HepG2 (cell line): ENCODE measurements around the gene FOSL2. TPM values are rescaled to one million over a fixed set of nuclear protein-coding genes. Genes with fewer than 3 reads are reported as not detected.

ENCODE experiments used
- ATM ChIP-seq: fragments of 450-650 bp; IDR thresholded peaks from 2 replicates; pipeline ENCODE4 v1.7.1; 2017; ENCODE audit warnings: mild to moderate bottlenecking, borderline replicate concordance
- CENPT ChIP-seq: sonication (generic); formaldehyde crosslinking; IDR thresholded peaks from 2 replicates; pipeline ENCODE4 v1.8.0; 2022; ENCODE audit warnings: low read depth, mild to moderate bottlenecking, moderate library complexity, missing genetic modification reagents
- FOXM1 ChIP-seq: sonication (generic); formaldehyde crosslinking; IDR thresholded peaks from 2 replicates; pipeline ENCODE4 v1.5.0; 2020; ENCODE audit warnings: missing genetic modification reagents
- HNRNPL ChIP-seq: fragments of 200-400 bp; formaldehyde crosslinking; IDR thresholded peaks from 2 replicates; pipeline ENCODE4 v1.6.1; 2017; ENCODE audit warnings: mild to moderate bottlenecking, low read depth, low read length
- KDM5B ChIP-seq: sonication (generic); formaldehyde crosslinking; IDR thresholded peaks from 2 replicates; pipeline ENCODE4 v1.4.0; 2020; ENCODE audit warnings: missing genetic modification reagents, mild to moderate bottlenecking, borderline replicate concordance
- NFE2 ChIP-seq: sonication (generic); formaldehyde crosslinking; IDR thresholded peaks from 2 replicates; pipeline ENCODE4 v1.4.0; 2020; ENCODE audit warnings: missing genetic modification reagents
- PAF1 ChIP-seq: IDR thresholded peaks from 2 replicates; pipeline ENCODE4 v1.6.1; 2016; ENCODE audit warnings: missing genetic modification reagents, missing compliant biosample characterization
- POLR2G ChIP-seq: fragments of 200-400 bp; formaldehyde crosslinking; IDR thresholded peaks from 2 replicates; pipeline ENCODE4 v1.6.1; 2018; ENCODE audit warnings: mild to moderate bottlenecking, low read depth, low read length, moderate library complexity
- RCOR2 ChIP-seq: IDR thresholded peaks from 2 replicates; pipeline ENCODE4 v1.6.1; 2016; ENCODE audit warnings: missing biosample characterization, missing genetic modification reagents
- SNAPC2 ChIP-seq: sonication (generic); formaldehyde crosslinking; IDR thresholded peaks from 2 replicates; pipeline ENCODE4 v1.8.1; 2022; ENCODE audit warnings: mild to moderate bottlenecking, missing genetic modification reagents
- SP4 ChIP-seq: sonication (generic); formaldehyde crosslinking; IDR thresholded peaks from 2 replicates; pipeline ENCODE4 v1.8.1; 2023; ENCODE audit warnings: mild to moderate bottlenecking, missing genetic modification reagents
- ZKSCAN1 ChIP-seq: fragments of 150-350 bp; IDR thresholded peaks from 2 replicates; pipeline ENCODE4 v1.6.1; 2014; ENCODE audit warnings: low read length
- ZNF20 ChIP-seq: sonication (generic); formaldehyde crosslinking; IDR thresholded peaks from 2 replicates; pipeline ENCODE4 v1.4.0; 2020; ENCODE audit warnings: mild to moderate bottlenecking, moderate library complexity, missing genetic modification reagents
- ZNF333 ChIP-seq: sonication (generic); formaldehyde crosslinking; IDR thresholded peaks from 2 replicates; pipeline ENCODE4 v1.4.0; 2020; ENCODE audit warnings: mild to moderate bottlenecking, missing genetic modification reagents, borderline replicate concordance
- ZNF335 ChIP-seq: sonication (generic); formaldehyde crosslinking; IDR thresholded peaks from 2 replicates; pipeline ENCODE4 v1.4.0; 2020; ENCODE audit warnings: missing genetic modification reagents
- ZNF543 ChIP-seq: sonication (generic); formaldehyde crosslinking; IDR thresholded peaks from 2 replicates; pipeline ENCODE4 v1.4.0; 2020; ENCODE audit warnings: mild to moderate bottlenecking, missing genetic modification reagents
- ZNF570 ChIP-seq: sonication (generic); formaldehyde crosslinking; IDR thresholded peaks from 2 replicates; pipeline ENCODE4 v1.4.0; 2020; ENCODE audit warnings: mild to moderate bottlenecking, missing genetic modification reagents, borderline replicate concordance
- ZNF629 ChIP-seq: sonication (generic); formaldehyde crosslinking; conservative IDR thresholded peaks from 2 replicates; pipeline ENCODE4 v1.5.0; 2020; ENCODE audit warnings: missing genetic modification reagents
- ZNF644 ChIP-seq: IDR thresholded peaks from 2 replicates; pipeline ENCODE4 v1.6.1; 2016; ENCODE audit warnings: low read depth
- ZSCAN9 ChIP-seq: IDR thresholded peaks from 2 replicates; pipeline ENCODE4 v1.6.1; 2016; ENCODE audit warnings: borderline replicate concordance
- polyA plus RNA-seq, 8 experiments: library from polyadenylated mRNA; depleted of rRNA in 3 of 8; stranded (reverse) in 7 of 8; unstranded in 1 of 8; fragments of >200 nt; fragmentation: Illumina TruSeq in 4 of 8; extraction: Trizol in 4 of 8; gene quantifications; 2 replicates each; pipeline versions ENCODE4 v1.2.1 to v1.2.3, GENCODE V29; 2011 to 2016; ENCODE audit warnings: low read depth in 4 of 8, missing spikeins in 1 of 8, mixed read lengths in 1 of 8; ENCODE audit not compliant: insufficient read depth in 1 of 8
- total RNA-seq, 5 experiments: library from RNA; depleted of rRNA; stranded (reverse); fragments of >200 nt; fragmentation: Illumina TruSeq; extraction: Trizol; gene quantifications; 2 replicates each; pipeline ENCODE4 v1.2.3, GENCODE V29; 2016; ENCODE audit warnings: low read depth in 1 of 5
- TF ChIP-seq, protein P1 (sequence below): sonication (generic); formaldehyde crosslinking; IDR thresholded peaks from 2 replicates; pipeline ENCODE4 v1.5.0; 2020; ENCODE audit warnings: mild to moderate bottlenecking, low read depth, missing genetic modification reagents, borderline replicate concordance
- TF ChIP-seq, protein P2 (sequence below): sonication (generic); formaldehyde crosslinking; IDR thresholded peaks from 2 replicates; pipeline ENCODE4 v1.9.0; 2021; ENCODE audit warnings: missing genetic modification reagents, borderline replicate concordance
- TF ChIP-seq, protein P3 (sequence below): IDR thresholded peaks from 2 replicates; pipeline ENCODE4 v1.6.1; 2016; ENCODE audit warnings: low read depth, borderline replicate concordance
- TF ChIP-seq, protein P4 (sequence below): sonication (generic); formaldehyde crosslinking; IDR thresholded peaks from 2 replicates; pipeline ENCODE4 v1.8.0; 2022; ENCODE audit warnings: mild to moderate bottlenecking, missing genetic modification reagents
- TF ChIP-seq, protein P5 (sequence below): conservative IDR thresholded peaks from 2 replicates; pipeline ENCODE4 v1.6.1; 2018; ENCODE audit warnings: missing genetic modification reagents

FOSL2 gene
- total and polyA plus RNA-seq, 2 of the 13 experiments (the other 11 are each of a cell fraction or from before 2014, with no cell fraction given), result 3.4 to 18.1 TPM

DNA sequence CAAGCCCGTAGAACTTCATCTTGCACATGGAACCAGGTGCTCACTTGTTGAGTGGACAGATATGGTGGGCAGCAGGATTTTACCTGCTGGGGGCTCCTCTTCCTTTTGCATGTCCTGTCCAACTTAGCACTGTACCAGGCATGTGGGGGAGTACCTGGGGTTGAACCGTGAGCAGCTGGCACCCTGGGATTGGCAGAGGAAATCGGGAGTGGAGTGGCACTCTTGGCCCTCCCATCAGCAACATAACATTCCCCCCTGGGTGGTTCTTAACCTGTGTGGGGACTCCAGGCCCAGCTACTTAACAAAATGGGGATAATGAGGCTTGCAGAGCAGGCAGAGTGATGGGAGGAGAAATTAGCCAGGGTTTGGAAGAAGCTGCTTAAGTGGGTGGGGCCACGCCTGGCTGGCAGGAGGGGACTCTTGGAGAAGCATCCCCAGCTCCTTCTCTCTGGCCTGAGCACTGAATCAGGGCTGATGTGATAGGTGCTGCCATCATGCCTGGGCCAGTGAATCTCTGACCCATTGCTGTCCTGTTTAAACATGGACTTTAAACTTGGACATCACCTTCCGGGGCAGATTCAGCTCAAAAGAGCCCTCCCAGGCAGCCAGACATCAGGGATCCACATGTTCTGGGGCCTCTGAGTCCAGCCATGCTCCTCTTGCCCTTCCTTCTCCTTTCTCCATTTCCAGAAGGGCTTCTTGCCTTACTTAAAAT, 15.5 kb downstream of the FOSL2 start (continued):
- TF ChIP-seq ZNF644, result peak; percentile 74
- TF ChIP-seq CENPT, result no peak
- TF ChIP-seq ZNF20, result no peak
- TF ChIP-seq, protein P1, sequence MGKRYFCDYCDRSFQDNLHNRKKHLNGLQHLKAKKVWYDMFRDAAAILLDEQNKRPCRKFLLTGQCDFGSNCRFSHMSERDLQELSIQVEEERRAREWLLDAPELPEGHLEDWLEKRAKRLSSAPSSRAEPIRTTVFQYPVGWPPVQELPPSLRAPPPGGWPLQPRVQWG (CRISPR knock-in tag), result no peak
- no peak for TF ChIP-seq ATM
- TF ChIP-seq ZNF629 (CRISPR knock-in tag), result no peak
- TF ChIP-seq, protein P2, sequence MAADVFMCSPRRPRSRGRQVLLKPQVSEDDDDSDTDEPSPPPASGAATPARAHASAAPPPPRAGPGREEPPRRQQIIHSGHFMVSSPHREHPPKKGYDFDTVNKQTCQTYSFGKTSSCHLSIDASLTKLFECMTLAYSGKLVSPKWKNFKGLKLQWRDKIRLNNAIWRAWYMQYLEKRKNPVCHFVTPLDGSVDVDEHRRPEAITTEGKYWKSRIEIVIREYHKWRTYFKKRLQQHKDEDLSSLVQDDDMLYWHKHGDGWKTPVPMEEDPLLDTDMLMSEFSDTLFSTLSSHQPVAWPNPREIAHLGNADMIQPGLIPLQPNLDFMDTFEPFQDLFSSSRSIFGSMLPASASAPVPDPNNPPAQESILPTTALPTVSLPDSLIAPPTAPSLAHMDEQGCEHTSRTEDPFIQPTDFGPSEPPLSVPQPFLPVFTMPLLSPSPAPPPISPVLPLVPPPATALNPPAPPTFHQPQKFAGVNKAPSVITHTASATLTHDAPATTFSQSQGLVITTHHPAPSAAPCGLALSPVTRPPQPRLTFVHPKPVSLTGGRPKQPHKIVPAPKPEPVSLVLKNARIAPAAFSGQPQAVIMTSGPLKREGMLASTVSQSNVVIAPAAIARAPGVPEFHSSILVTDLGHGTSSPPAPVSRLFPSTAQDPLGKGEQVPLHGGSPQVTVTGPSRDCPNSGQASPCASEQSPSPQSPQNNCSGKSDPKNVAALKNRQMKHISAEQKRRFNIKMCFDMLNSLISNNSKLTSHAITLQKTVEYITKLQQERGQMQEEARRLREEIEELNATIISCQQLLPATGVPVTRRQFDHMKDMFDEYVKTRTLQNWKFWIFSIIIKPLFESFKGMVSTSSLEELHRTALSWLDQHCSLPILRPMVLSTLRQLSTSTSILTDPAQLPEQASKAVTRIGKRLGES (CRISPR knock-in tag), result no peak
- no peak for TF ChIP-seq HNRNPL
- no peak for TF ChIP-seq PAF1 (CRISPR knock-in tag)
- TF ChIP-seq ZNF333 (CRISPR knock-in tag), result 0 out of 2 replicates have a peak, but pooled peaks have one; percentile 25
- no peak for TF ChIP-seq POLR2G
- TF ChIP-seq SP4 (CRISPR knock-in tag), result no peak
- TF ChIP-seq NFE2 (CRISPR knock-in tag), result no peak
- TF ChIP-seq ZNF335, result no peak
- TF ChIP-seq ZSCAN9 (CRISPR knock-in tag), result no peak
- TF ChIP-seq ZKSCAN1, result no peak
- TF ChIP-seq RCOR2 (CRISPR knock-in tag), result no peak; the same call in 1 of the 2 replicates
- TF ChIP-seq, protein P3, sequence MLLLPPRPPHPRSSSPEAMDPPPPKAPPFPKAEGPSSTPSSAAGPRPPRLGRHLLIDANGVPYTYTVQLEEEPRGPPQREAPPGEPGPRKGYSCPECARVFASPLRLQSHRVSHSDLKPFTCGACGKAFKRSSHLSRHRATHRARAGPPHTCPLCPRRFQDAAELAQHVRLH (CRISPR knock-in tag), result no peak
- peak; percentile 58 for TF ChIP-seq KDM5B (CRISPR knock-in tag)
- TF ChIP-seq ZNF570 (CRISPR knock-in tag), result no peak
- no peak for TF ChIP-seq SNAPC2 (CRISPR knock-in tag)
- no peak for TF ChIP-seq FOXM1 (CRISPR knock-in tag)
- TF ChIP-seq, protein P4, sequence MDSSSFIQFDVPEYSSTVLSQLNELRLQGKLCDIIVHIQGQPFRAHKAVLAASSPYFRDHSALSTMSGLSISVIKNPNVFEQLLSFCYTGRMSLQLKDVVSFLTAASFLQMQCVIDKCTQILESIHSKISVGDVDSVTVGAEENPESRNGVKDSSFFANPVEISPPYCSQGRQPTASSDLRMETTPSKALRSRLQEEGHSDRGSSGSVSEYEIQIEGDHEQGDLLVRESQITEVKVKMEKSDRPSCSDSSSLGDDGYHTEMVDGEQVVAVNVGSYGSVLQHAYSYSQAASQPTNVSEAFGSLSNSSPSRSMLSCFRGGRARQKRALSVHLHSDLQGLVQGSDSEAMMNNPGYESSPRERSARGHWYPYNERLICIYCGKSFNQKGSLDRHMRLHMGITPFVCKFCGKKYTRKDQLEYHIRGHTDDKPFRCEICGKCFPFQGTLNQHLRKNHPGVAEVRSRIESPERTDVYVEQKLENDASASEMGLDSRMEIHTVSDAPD (CRISPR knock-in tag), result 0 out of 2 replicates have a peak, but pooled peaks have one; percentile 47
- TF ChIP-seq, protein P5, sequence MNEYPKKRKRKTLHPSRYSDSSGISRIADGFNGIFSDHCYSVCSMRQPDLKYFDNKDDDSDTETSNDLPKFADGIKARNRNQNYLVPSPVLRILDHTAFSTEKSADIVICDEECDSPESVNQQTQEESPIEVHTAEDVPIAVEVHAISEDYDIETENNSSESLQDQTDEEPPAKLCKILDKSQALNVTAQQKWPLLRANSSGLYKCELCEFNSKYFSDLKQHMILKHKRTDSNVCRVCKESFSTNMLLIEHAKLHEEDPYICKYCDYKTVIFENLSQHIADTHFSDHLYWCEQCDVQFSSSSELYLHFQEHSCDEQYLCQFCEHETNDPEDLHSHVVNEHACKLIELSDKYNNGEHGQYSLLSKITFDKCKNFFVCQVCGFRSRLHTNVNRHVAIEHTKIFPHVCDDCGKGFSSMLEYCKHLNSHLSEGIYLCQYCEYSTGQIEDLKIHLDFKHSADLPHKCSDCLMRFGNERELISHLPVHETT (CRISPR knock-in tag), result no peak
- no peak for TF ChIP-seq ZNF543 (CRISPR knock-in tag)
